ENCODE data around the gene CASK. TPM values are rescaled to one million over a fixed set of nuclear protein-coding genes. Genes with fewer than 3 reads are reported as not detected.

The CASK gene
- total RNA-seq, 1 experiment from 2014 or later = 33.5 TPM

GRCh38 chrX:41670112-41670511 is 253.2 kb downstream of the CASK start:
- DNase-seq (ENCODE audit: low read depth, low spot score) (no peak), ATAC-seq (no peak)
- CTCF ChIA-PET = no interaction called here

GRCh38 chrX:41667631-41668030 is 255.7 kb downstream of the CASK start:
- ATAC-seq (no peak), DNase-seq (ENCODE audit: low read depth, low spot score) (no peak)
- no peaks in the 10 kb centered on the region for H3K27me3 ChIP-seq (ENCODE audit: control insufficient read depth, insufficient read depth, low read length)
- ChIA-PET CTCF (no interaction called here), POLR2A (no interaction called here)
- H3K4me3 ChIP-seq (ENCODE audit: low read depth in 2 of 2, low read length in 2 of 2) = no peak overlapping the region
- H3K9me3 ChIP-seq (ENCODE audit: control insufficient read depth, insufficient read depth, low read depth, low read length) = no peaks in the 10 kb centered on the region
- intact Hi-C loops (cut with micrococcal nuclease; ENCODE audit: unreplicated experiment) = no loop called here
- no peaks in the 10 kb centered on the region for H3K36me3 ChIP-seq (ENCODE audit: control insufficient read depth, insufficient read depth, low read length)
- TF ChIP-seq SIN3A (IDR thresholded peaks at IDR 0.05; ENCODE audit: borderline replicate concordance, insufficient read depth, low read depth, low read length) (no peak), CTCF (IDR thresholded peaks at IDR 0.05) (no peak), REST (IDR thresholded peaks at IDR 0.05; ENCODE audit: insufficient read depth in 1 of 2, low read depth in 2 of 2, low read length in 1 of 2) (no peak), POLR2AphosphoS5 (IDR thresholded peaks at IDR 0.05; ENCODE audit: low read depth, low read length) (no peak), TCF7L2 (IDR thresholded peaks at IDR 0.05; ENCODE audit: low read depth, low read length) (no peak)
- H3K27ac ChIP-seq (ENCODE audit: low read length) = no peak overlapping the region
- in situ Hi-C loops (cut with HindIII; ENCODE audit: low pct_unique_long_range_greater_than_20kb, low sequenced_read_pairs) = no loop called here
- no peaks in the 10 kb centered on the region for H3K4me1 ChIP-seq (ENCODE audit: control insufficient read depth, insufficient read depth, low read length)
- no TSS peak for BruUV-seq (replicated peaks)

More at GRCh38 chrX:41670112-41670511, 253.2 kb downstream of the CASK start:
- H3K4me1 ChIP-seq (ENCODE audit: control insufficient read depth, insufficient read depth, low read length) = no peaks in the 10 kb centered on the region
- BruUV-seq (replicated peaks) = no TSS peak
- no peaks in the 10 kb centered on the region for H3K9me3 ChIP-seq (ENCODE audit: control insufficient read depth, insufficient read depth, low read depth, low read length)
- intact Hi-C loops (cut with micrococcal nuclease; ENCODE audit: unreplicated experiment) (no loop called here), in situ Hi-C loops (cut with HindIII; ENCODE audit: low pct_unique_long_range_greater_than_20kb, low sequenced_read_pairs) (no loop called here)
- POLR2A ChIA-PET = no interaction called here
- no peaks in the 10 kb centered on the region for H3K36me3 ChIP-seq (ENCODE audit: control insufficient read depth, insufficient read depth, low read length)
- no peak for TF ChIP-seq REST (IDR thresholded peaks at IDR 0.05; ENCODE audit: insufficient read depth in 1 of 2, low read depth in 2 of 2, low read length in 1 of 2)
- TF ChIP-seq TCF7L2 (IDR thresholded peaks at IDR 0.05; ENCODE audit: low read depth, low read length) = no peak
- no peak for TF ChIP-seq POLR2AphosphoS5 (IDR thresholded peaks at IDR 0.05; ENCODE audit: low read depth, low read length)
- TF ChIP-seq SIN3A (IDR thresholded peaks at IDR 0.05; ENCODE audit: borderline replicate concordance, insufficient read depth, low read depth, low read length) = no peak
- no peak for TF ChIP-seq CTCF (IDR thresholded peaks at IDR 0.05)
- H3K4me3 ChIP-seq (ENCODE audit: low read depth in 2 of 2, low read length in 2 of 2) = no peak overlapping the region
- H3K27ac ChIP-seq (ENCODE audit: low read length) = no peak overlapping the region
- H3K27me3 ChIP-seq (ENCODE audit: control insufficient read depth, insufficient read depth, low read length) = no peaks in the 10 kb centered on the region

Data from Panc1 (cell line).